Measurements from ENCODE around the gene ACBD4. TPM values are rescaled to one million over a fixed set of nuclear protein-coding genes. Genes with fewer than 3 reads are reported as not detected.

ACBD4 gene
- polyA plus RNA-seq, 1 of the 3 experiments (the other 2 are of a cell fraction): 15.8 TPM

GRCh38 chr17:45088741-45089140 lies 46.7 kb upstream of the ACBD4 start:
- H3K36me3 ChIP-seq (replicated peaks in 1 of 2; ENCODE audit: control insufficient read depth in 1 of 2, insufficient read depth in 2 of 2, low read length in 1 of 2): peaks cover 35 to 52% of the 10 kb centered on the region in 2 experiments

DNA sequence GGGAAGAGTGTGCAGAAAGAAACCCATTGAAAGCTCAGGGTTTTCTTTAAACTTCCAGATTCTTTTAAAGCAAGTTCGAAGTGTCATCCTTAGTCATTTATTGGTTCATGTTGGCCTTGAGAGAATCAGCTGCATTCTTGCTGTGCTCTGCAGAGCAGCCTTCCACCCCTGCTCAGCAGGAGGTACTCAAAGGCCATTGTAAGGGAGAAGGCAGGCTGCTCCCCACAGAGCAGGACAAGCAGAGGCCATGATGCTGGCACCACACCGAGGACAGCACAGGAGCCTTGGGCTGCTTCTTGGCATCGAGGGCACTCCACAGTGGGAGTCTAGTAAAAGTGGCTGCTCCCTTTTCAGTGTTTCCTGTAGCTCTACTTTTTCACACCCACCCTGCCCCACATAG lies 44.8 kb upstream of the ACBD4 start:
- H3K79me2 ChIP-seq (ENCODE audit: insufficient read depth): peaks cover 40% of the 10 kb centered on the region
- H3K36me3 ChIP-seq (replicated peaks in 1 of 2; ENCODE audit: control insufficient read depth in 1 of 2, insufficient read depth in 2 of 2, low read length in 1 of 2): peaks cover 28 to 51% of the 10 kb centered on the region in 2 experiments
- H3K27me3 ChIP-seq (ENCODE audit: insufficient read depth): no peaks in the 10 kb centered on the region
- H3K9ac ChIP-seq: no peak overlapping the region
- ChIA-PET POLR2A (interaction anchor here (0.7 kb wide), 1 partner anchor 59 kb away, joined by 5 read pairs; no protein-coding TSS in a partner anchor), CTCF (interaction anchor here (1.0 to 14.8 kb wide), 3 partner anchors 8 to 69 kb away, joined by 3 to 194 read pairs (median 17); partner anchors contain the start of genes ACBD4 and PLCD3)
- TF ChIP-seq ELF1 (IDR thresholded peaks at IDR 0.05): no peak
- no peak overlapping the region for H3K4me2 ChIP-seq
- H3K4me1 ChIP-seq (ENCODE audit: control insufficient read depth in 1 of 2, insufficient read depth in 2 of 2, low read depth in 1 of 2, low read length in 1 of 2): peaks cover 0 to 11% of the 10 kb centered on the region in 2 experiments; a peak in 3 of 4 replicates
- peaks cover 39% of the 10 kb centered on the region for H3F3A ChIP-seq (replicated peaks; ENCODE audit: insufficient read depth)
- H3K9me3 ChIP-seq: no peaks in the 10 kb centered on the region
- H3K9me2 ChIP-seq: no peaks in the 10 kb centered on the region
- H2AFZ ChIP-seq (ENCODE audit: low read depth): no peak overlapping the region
- no peak overlapping the region for H3K4me3 ChIP-seq (ENCODE audit: low read depth in 2 of 2, low read length in 1 of 2)
- WGBS (ENCODE audit: low lambda C conversion rate): 64% methylated on average over 3 of the region's 3 CpGs
- H4K20me1 ChIP-seq (ENCODE audit: insufficient read depth): no peaks in the 10 kb centered on the region
- H3K27ac ChIP-seq (ENCODE audit: low read depth in 2 of 2, low read length in 1 of 2): peak overlapping the region in 1 of 2 experiments; percentile 97; a peak in 1 of 4 replicates
- DNase-seq: no peak

More at GRCh38 chr17:45088741-45089140, 46.7 kb upstream of the ACBD4 start:
- Histone ChIP-seq H3K9me3 (no peaks in the 10 kb centered on the region), H3K9me2 (no peaks in the 10 kb centered on the region), H3K4me1 (ENCODE audit: control insufficient read depth in 1 of 2, insufficient read depth in 2 of 2, low read depth in 1 of 2, low read length in 1 of 2) (peaks cover 0 to 7% of the 10 kb centered on the region in 2 experiments; a peak in 3 of 4 replicates), H3K27ac (ENCODE audit: low read depth in 2 of 2, low read length in 1 of 2) (no peak overlapping the region), H3K4me3 (ENCODE audit: low read depth in 2 of 2, low read length in 1 of 2) (no peak overlapping the region), H3K79me2 (ENCODE audit: insufficient read depth) (peaks cover 29% of the 10 kb centered on the region), H3K27me3 (ENCODE audit: insufficient read depth) (no peaks in the 10 kb centered on the region), H4K20me1 (ENCODE audit: insufficient read depth) (no peaks in the 10 kb centered on the region), H3K9ac (no peak overlapping the region), H3F3A (replicated peaks; ENCODE audit: insufficient read depth) (peaks cover 40% of the 10 kb centered on the region), H2AFZ (ENCODE audit: low read depth) (no peak overlapping the region), H3K4me2 (no peak overlapping the region)
- TF ChIP-seq RXRA (IDR thresholded peaks at IDR 0.05; ENCODE audit: borderline replicate concordance, low read depth): no peak
- TF ChIP-seq SMC3 (IDR thresholded peaks at IDR 0.05; ENCODE audit: low read depth, low read length): no peak
- no peak for TF ChIP-seq ZBTB33 (IDR thresholded peaks at IDR 0.05; ENCODE audit: borderline replicate concordance, low read depth)
- no peak for TF ChIP-seq GABPA (IDR thresholded peaks at IDR 0.05; ENCODE audit: low read depth)
- no peak for TF ChIP-seq TEAD4 (IDR thresholded peaks at IDR 0.05; ENCODE audit: borderline replicate concordance, insufficient read depth)
- POLR2A ChIA-PET: interaction anchor here (0.6 kb wide), 1 partner anchor 188 kb away, joined by 5 read pairs; no protein-coding TSS in a partner anchor
- CTCF ChIA-PET: interaction anchor here (3.2 to 14.8 kb wide), 2 partner anchors 10 to 43 kb away, joined by 17 to 194 read pairs; partner anchors contain the start of genes ACBD4 and PLCD3
- no peak for DNase-seq
- 95% methylated on average over 3 of the region's 3 CpGs for WGBS (ENCODE audit: low lambda C conversion rate)

DNA sequence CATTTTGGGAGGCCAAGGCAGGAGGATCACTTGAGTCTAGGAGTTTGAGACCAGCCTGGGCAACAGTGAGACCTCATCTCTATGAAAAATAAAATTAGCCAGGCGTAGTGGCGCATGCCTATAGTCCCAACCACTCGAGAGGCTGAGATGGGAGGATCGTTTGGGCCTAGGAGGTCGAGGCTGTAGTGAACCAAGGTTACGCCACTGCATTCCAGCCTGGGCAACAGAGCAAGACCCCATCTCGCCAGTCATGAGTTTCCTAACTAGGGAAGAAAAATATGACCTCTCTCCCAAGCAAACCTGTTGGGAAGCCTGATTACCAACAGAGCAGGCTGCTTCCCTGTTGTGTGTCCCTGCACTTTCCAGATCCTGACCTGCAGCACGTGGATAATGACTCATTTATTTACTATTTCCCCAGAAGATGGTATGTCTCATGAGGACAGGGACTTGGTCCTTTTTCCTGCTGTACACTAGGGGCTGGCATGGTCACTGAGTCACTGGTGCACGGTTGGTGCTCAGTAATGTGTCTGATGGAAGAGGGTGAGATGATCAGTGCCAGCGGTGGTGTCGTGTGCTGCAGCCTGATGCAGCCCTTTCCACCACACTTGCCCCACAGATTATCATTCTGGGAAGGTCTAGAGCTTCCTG lies 43.6 kb upstream of the ACBD4 start:
- H3K9me2 ChIP-seq: no peaks in the 10 kb centered on the region
- ChIA-PET CTCF (interaction anchor here (14.8 kb wide), 1 partner anchor 40 kb away, joined by 194 read pairs; the partner anchor contains the start of genes ACBD4 and PLCD3), POLR2A (no interaction called here)
- TF ChIP-seq SMC3 (IDR thresholded peaks at IDR 0.05; ENCODE audit: low read depth, low read length): no peak
- no peak for TF ChIP-seq GATA2 (CRISPR knock-in tag; IDR thresholded peaks at IDR 0.05)
- TF ChIP-seq JUND (IDR thresholded peaks at IDR 0.05): no peak
- TF ChIP-seq NFIC (IDR thresholded peaks at IDR 0.05; ENCODE audit: borderline replicate concordance): no peak
- no peak for TF ChIP-seq MXI1 (IDR thresholded peaks at IDR 0.05; ENCODE audit: low read depth, low read length)
- TF ChIP-seq, protein P1, sequence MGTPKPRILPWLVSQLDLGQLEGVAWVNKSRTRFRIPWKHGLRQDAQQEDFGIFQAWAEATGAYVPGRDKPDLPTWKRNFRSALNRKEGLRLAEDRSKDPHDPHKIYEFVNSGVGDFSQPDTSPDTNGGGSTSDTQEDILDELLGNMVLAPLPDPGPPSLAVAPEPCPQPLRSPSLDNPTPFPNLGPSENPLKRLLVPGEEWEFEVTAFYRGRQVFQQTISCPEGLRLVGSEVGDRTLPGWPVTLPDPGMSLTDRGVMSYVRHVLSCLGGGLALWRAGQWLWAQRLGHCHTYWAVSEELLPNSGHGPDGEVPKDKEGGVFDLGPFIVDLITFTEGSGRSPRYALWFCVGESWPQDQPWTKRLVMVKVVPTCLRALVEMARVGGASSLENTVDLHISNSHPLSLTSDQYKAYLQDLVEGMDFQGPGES (IDR thresholded peaks at IDR 0.05; ENCODE audit: low read depth, low read length): no peak
- no peak for TF ChIP-seq TAF1 (IDR thresholded peaks at IDR 0.05; ENCODE audit: borderline replicate concordance, low read depth, low read length)
- TF ChIP-seq TEAD4 (IDR thresholded peaks at IDR 0.05; ENCODE audit: borderline replicate concordance, insufficient read depth): no peak
- no peak for TF ChIP-seq RCOR1 (IDR thresholded peaks at IDR 0.05; ENCODE audit: low read length)
- TF ChIP-seq MEF2A (IDR thresholded peaks at IDR 0.05; ENCODE audit: borderline replicate concordance, low read depth): no peak
- TF ChIP-seq, protein P2, sequence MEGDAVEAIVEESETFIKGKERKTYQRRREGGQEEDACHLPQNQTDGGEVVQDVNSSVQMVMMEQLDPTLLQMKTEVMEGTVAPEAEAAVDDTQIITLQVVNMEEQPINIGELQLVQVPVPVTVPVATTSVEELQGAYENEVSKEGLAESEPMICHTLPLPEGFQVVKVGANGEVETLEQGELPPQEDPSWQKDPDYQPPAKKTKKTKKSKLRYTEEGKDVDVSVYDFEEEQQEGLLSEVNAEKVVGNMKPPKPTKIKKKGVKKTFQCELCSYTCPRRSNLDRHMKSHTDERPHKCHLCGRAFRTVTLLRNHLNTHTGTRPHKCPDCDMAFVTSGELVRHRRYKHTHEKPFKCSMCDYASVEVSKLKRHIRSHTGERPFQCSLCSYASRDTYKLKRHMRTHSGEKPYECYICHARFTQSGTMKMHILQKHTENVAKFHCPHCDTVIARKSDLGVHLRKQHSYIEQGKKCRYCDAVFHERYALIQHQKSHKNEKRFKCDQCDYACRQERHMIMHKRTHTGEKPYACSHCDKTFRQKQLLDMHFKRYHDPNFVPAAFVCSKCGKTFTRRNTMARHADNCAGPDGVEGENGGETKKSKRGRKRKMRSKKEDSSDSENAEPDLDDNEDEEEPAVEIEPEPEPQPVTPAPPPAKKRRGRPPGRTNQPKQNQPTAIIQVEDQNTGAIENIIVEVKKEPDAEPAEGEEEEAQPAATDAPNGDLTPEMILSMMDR (IDR thresholded peaks at IDR 0.05): no peak
- H3K36me3 ChIP-seq (replicated peaks in 1 of 2; ENCODE audit: control insufficient read depth in 1 of 2, insufficient read depth in 2 of 2, low read length in 1 of 2): peaks cover 36 to 55% of the 10 kb centered on the region in 2 experiments
- H3K9me3 ChIP-seq: no peaks in the 10 kb centered on the region
- H3K27ac ChIP-seq (ENCODE audit: low read depth in 2 of 2, low read length in 1 of 2): peak overlapping the region; percentile 3 to 97
- H3F3A ChIP-seq (replicated peaks; ENCODE audit: insufficient read depth): peaks cover 39% of the 10 kb centered on the region
- H3K4me1 ChIP-seq (ENCODE audit: control insufficient read depth in 1 of 2, insufficient read depth in 2 of 2, low read depth in 1 of 2, low read length in 1 of 2): peaks cover 0 to 11% of the 10 kb centered on the region in 2 experiments; a peak in 3 of 4 replicates
- H3K4me2 ChIP-seq: no peak overlapping the region
- H3K9ac ChIP-seq: no peak overlapping the region
- H3K4me3 ChIP-seq (ENCODE audit: low read depth in 2 of 2, low read length in 1 of 2): no peak overlapping the region
- DNase-seq: no peak
- H3K79me2 ChIP-seq (ENCODE audit: insufficient read depth): peaks cover 40% of the 10 kb centered on the region
- no peaks in the 10 kb centered on the region for H3K27me3 ChIP-seq (ENCODE audit: insufficient read depth)
- no peaks in the 10 kb centered on the region for H4K20me1 ChIP-seq (ENCODE audit: insufficient read depth)
- H2AFZ ChIP-seq (ENCODE audit: low read depth): no peak overlapping the region
- WGBS (ENCODE audit: low lambda C conversion rate): 84% methylated on average over 8 of the region's 11 CpGs

All from SK-N-SH (cell line).